NOMO-1 treated with dmso at 0.1 percent for 144 hours (cell line): ENCODE measurements around the gene DCDC2B.
"Not testable (repeated sequence)": the region's sequence is repeated elsewhere in the genome, so short reads cannot be mapped to it uniquely, and the experiment has no call there.

Experiments used
- DNase-seq: peaks from one replicate; lab custom pipeline; 2025; ENCODE audit not compliant: unreplicated experiment; lab: John Stamatoyannopoulos, UW

The DCDC2B gene

GRCh38 chr1:32255072-32256071, 46.5 kb downstream of the DCDC2B start:
- DNase-seq: no peak

GRCh38 chr1:32256473-32257226, 47.8 kb downstream of the DCDC2B start:
- no peak for DNase-seq

GRCh38 chr1:32257227-32257508, 48.3 kb downstream of the DCDC2B start:
- no peak for DNase-seq

- DNase-seq: not testable (repeated sequence)
Measured at GRCh38 chr1:32263236-32263593, 54.3 kb downstream of the DCDC2B start.

- DNase-seq: no peak
Measured at GRCh38 chr1:32263744-32264143, 54.9 kb downstream of the DCDC2B start.
